K562 (cell line): Measurements from ENCODE around the gene GCN1. TPM values are rescaled to one million over a fixed set of nuclear protein-coding genes. Genes with fewer than 3 reads are reported as not detected.

Experiments
- CBX5 ChIP-seq: IDR thresholded peaks from 2 replicates; pipeline ENCODE4 v1.6.1; 2014; ENCODE audit warnings: low read depth, borderline replicate concordance
- CTCFL ChIP-seq: IDR thresholded peaks from 2 replicates; pipeline ENCODE4 v1.6.1; 2011; ENCODE audit warnings: borderline replicate concordance, low read depth, mild to moderate bottlenecking, moderate library complexity, low read length; ENCODE audit not compliant: insufficient read depth, poor library complexity, severe bottlenecking
- DACH1 ChIP-seq: fragments of 450-650 bp; IDR thresholded peaks from 2 replicates; pipeline ENCODE4 v1.6.1; 2018; ENCODE audit not compliant: partially characterized antibody
- FIP1L1 ChIP-seq: fragments of 200-400 bp; formaldehyde crosslinking; IDR thresholded peaks from 2 replicates; pipeline ENCODE4 v1.6.1; 2018; ENCODE audit warnings: mild to moderate bottlenecking, low read depth, low read length; ENCODE audit not compliant: poor library complexity, severe bottlenecking
- KLF6 ChIP-seq: fragments of 250-450 bp; sonication (Bioruptor Pico); IDR thresholded peaks from 2 replicates; pipeline ENCODE4 v1.4.0; 2020; ENCODE audit warnings: mild to moderate bottlenecking, moderate library complexity, borderline replicate concordance
- PML ChIP-seq: IDR thresholded peaks from 2 replicates; pipeline ENCODE4 v1.6.1; 2012; ENCODE audit warnings: low read length, inconsistent platforms
- PTRF ChIP-seq: fragments of 450-650 bp; IDR thresholded peaks from 2 replicates; pipeline ENCODE4 v1.6.1; 2016; ENCODE audit warnings: mild to moderate bottlenecking, missing genetic modification characterization, missing compliant biosample characterization
- RAD51 ChIP-seq: fragments of 450-650 bp; IDR thresholded peaks from 2 replicates; pipeline ENCODE4 v1.7.1; 2016; ENCODE audit warnings: low read depth, mild to moderate bottlenecking, borderline replicate concordance
- SOX6 ChIP-seq: fragments of 450-650 bp; IDR thresholded peaks from 2 replicates; pipeline ENCODE4 v1.6.1; 2014; ENCODE audit warnings: mild to moderate bottlenecking
- ZBTB9 ChIP-seq: fragments of 450-650 bp; formaldehyde crosslinking; IDR thresholded peaks from 2 replicates; pipeline ENCODE4 v1.4.0; 2020; ENCODE audit warnings: mild to moderate bottlenecking, moderate library complexity
- ZFPM2 ChIP-seq: fragments of 250-450 bp; sonication (Bioruptor Pico); IDR thresholded peaks from 2 replicates; pipeline ENCODE4 v1.5.1; 2022; ENCODE audit warnings: mild to moderate bottlenecking
- ZNF408 ChIP-seq: fragments of 250-450 bp; sonication (Bioruptor Pico); IDR thresholded peaks from 2 replicates; pipeline ENCODE4 v1.4.0; 2020; ENCODE audit warnings: low read depth, mild to moderate bottlenecking, moderate library complexity
- ZNF584 ChIP-seq: fragments of 200-800 bp; sonication (Bioruptor generic); IDR thresholded peaks from 2 replicates; pipeline ENCODE4 v1.6.1; 2016; ENCODE audit warnings: low read depth, mild to moderate bottlenecking, missing genetic modification characterization, missing compliant biosample characterization
- polyA plus RNA-seq, 8 experiments: library from polyadenylated mRNA; depleted of rRNA in 4 of 8; stranded (reverse) in 5 of 8; unstranded in 3 of 8; fragments of >200 nt; fragmentation: Nextera tagmentation in 2 of 8; fragmentation: Illumina TruSeq in 1 of 8; extraction: Ambion mirVana in 2 of 8; extraction: Trizol in 1 of 8; gene quantifications; 2 replicates each; pipeline versions ENCODE4 v1.2.1 to v1.2.3, GENCODE V29; 2011 to 2014; ENCODE audit warnings: inconsistent platforms in 1 of 8, missing spikeins in 1 of 8
- total RNA-seq, 7 experiments: library from RNA; depleted of rRNA in 6 of 7; stranded (reverse); fragments of >200 nt in 6 of 7; fragmentation: Illumina TruSeq in 2 of 7; extraction: Trizol in 2 of 7; gene quantifications; 2 replicates each; pipeline versions ENCODE4 v1.2.1 to v1.2.3, GENCODE V29; 2011 to 2021; ENCODE audit warnings: low replicate concordance in 1 of 7
- TF ChIP-seq, protein P1 (sequence below): fragments of 450-650 bp; IDR thresholded peaks from 2 replicates; pipeline ENCODE4 v1.6.1; 2016; ENCODE audit warnings: borderline replicate concordance
- TF ChIP-seq, protein P2 (sequence below), 3 experiments: fragments of 200-800 bp in 1 of 3; sonication (Bioruptor generic) in 1 of 3; sonication (generic) in 1 of 3; formaldehyde crosslinking in 1 of 3; IDR thresholded peaks; 2 replicates each; pipeline versions ENCODE4 v1.6.1 to v1.8.0; 2016 to 2022; ENCODE audit warnings: mild to moderate bottlenecking in 2 of 3, missing compliant biosample characterization in 2 of 3, missing genetic modification characterization in 2 of 3, missing genetic modification reagents in 1 of 3
- TF ChIP-seq, protein P3 (sequence below): sonication (generic); formaldehyde crosslinking; IDR thresholded peaks from 2 replicates; pipeline ENCODE4 v1.9.0; 2022; ENCODE audit warnings: mild to moderate bottlenecking, missing genetic modification reagents
- TF ChIP-seq, protein P4 (sequence below): fragments of 450-650 bp; formaldehyde crosslinking; IDR thresholded peaks from 2 replicates; pipeline ENCODE4 v1.4.0; 2022; ENCODE audit warnings: missing genetic modification characterization

Gene GCN1
- total and polyA plus RNA-seq, 9 of the 15 experiments (the other 6 are each of a cell fraction or from before 2014, with no cell fraction given): 11.9 to 190 (median 51.7) TPM

- TF ChIP-seq DACH1 (peak; percentile 25), ZNF584 (CRISPR knock-in tag) (no peak), CBX5 (no peak), FIP1L1 (no peak), RAD51 (no peak), PTRF (tag) (no peak), ZBTB9 (CRISPR knock-in tag) (no peak), PML (0 out of 2 replicates have a peak, but pooled peaks have one; percentile 38), KLF6 (CRISPR knock-in tag) (no peak), ZNF408 (CRISPR knock-in tag) (no peak), SOX6 (peak; percentile 40), CTCFL (no peak), ZFPM2 (no peak)
- TF ChIP-seq, protein P1, sequence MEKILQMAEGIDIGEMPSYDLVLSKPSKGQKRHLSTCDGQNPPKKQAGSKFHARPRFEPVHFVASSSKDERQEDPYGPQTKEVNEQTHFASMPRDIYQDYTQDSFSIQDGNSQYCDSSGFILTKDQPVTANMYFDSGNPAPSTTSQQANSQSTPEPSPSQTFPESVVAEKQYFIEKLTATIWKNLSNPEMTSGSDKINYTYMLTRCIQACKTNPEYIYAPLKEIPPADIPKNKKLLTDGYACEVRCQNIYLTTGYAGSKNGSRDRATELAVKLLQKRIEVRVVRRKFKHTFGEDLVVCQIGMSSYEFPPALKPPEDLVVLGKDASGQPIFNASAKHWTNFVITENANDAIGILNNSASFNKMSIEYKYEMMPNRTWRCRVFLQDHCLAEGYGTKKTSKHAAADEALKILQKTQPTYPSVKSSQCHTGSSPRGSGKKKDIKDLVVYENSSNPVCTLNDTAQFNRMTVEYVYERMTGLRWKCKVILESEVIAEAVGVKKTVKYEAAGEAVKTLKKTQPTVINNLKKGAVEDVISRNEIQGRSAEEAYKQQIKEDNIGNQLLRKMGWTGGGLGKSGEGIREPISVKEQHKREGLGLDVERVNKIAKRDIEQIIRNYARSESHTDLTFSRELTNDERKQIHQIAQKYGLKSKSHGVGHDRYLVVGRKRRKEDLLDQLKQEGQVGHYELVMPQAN: no peak
- TF ChIP-seq, protein P2, sequence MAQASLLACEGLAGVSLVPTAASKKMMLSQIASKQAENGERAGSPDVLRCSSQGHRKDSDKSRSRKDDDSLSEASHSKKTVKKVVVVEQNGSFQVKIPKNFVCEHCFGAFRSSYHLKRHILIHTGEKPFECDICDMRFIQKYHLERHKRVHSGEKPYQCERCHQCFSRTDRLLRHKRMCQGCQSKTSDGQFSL (CRISPR knock-in tag; IDR thresholded peaks at IDR 0.05): peak; percentile 92
- TF ChIP-seq, protein P2 (tag; IDR thresholded peaks at IDR 0.05): no peak
- TF ChIP-seq, protein P3, sequence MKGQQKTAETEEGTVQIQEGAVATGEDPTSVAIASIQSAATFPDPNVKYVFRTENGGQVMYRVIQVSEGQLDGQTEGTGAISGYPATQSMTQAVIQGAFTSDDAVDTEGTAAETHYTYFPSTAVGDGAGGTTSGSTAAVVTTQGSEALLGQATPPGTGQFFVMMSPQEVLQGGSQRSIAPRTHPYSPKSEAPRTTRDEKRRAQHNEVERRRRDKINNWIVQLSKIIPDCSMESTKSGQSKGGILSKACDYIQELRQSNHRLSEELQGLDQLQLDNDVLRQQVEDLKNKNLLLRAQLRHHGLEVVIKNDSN (CRISPR knock-in tag): no peak
- TF ChIP-seq, protein P4, sequence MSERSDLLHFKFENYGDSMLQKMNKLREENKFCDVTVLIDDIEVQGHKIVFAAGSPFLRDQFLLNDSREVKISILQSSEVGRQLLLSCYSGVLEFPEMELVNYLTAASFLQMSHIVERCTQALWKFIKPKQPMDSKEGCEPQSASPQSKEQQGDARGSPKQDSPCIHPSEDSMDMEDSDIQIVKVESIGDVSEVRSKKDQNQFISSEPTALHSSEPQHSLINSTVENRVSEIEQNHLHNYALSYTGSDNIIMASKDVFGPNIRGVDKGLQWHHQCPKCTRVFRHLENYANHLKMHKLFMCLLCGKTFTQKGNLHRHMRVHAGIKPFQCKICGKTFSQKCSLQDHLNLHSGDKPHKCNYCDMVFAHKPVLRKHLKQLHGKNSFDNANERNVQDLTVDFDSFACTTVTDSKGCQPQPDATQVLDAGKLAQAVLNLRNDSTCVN (CRISPR knock-in tag): no peak
Measured at GRCh38 chr12:120231316-120232011, 36.9 kb upstream of the GCN1 start (continued).
